Measurements from ENCODE around the gene DPP9.

DPP9 gene

DNA sequence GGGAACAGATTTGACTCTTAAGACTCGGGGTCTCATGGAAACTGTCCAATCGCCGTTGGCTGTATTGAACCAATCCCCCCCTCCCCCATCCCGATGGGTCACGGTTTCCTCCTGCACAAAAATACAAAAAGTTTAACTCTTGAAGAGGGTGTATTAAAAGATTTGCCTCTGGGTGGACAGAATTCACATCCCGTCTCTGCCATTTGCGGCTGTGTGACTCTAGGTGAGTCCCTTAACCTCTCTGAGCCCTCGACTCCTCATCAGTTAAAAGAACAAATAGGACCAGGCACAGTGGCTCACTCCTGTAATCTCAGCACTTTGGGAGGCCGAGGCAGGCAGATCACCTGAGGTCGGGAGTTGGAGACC is 36.6 kb upstream of the DPP9 start:
- TF ChIP-seq FOXA1 (IDR thresholded peaks at IDR 0.05) (no peak), HDGF (IDR thresholded peaks at IDR 0.05; ENCODE audit: borderline replicate concordance) (no peak), L3MBTL2 (conservative IDR thresholded peaks at IDR 0.05) (no peak), ARNT (IDR thresholded peaks at IDR 0.05) (no peak), SP1 (IDR thresholded peaks at IDR 0.05) (no peak), SUZ12 (IDR thresholded peaks at IDR 0.05) (no peak), FOXM1 (IDR thresholded peaks at IDR 0.05; ENCODE audit: borderline replicate concordance) (no peak), ELF4 (IDR thresholded peaks at IDR 0.05) (no peak), TARDBP (IDR thresholded peaks at IDR 0.05) (no peak), CTBP1 (IDR thresholded peaks at IDR 0.05; ENCODE audit: borderline replicate concordance) (no peak), BHLHE40 (IDR thresholded peaks at IDR 0.05; ENCODE audit: borderline replicate concordance) (no peak), ZNF384 (IDR thresholded peaks at IDR 0.05) (no peak), FOXK2 (IDR thresholded peaks at IDR 0.05) (no peak), NFRKB (IDR thresholded peaks at IDR 0.05) (no peak), LEF1 (IDR thresholded peaks at IDR 0.05; ENCODE audit: borderline replicate concordance) (no peak)
- TF ChIP-seq, protein P1, sequence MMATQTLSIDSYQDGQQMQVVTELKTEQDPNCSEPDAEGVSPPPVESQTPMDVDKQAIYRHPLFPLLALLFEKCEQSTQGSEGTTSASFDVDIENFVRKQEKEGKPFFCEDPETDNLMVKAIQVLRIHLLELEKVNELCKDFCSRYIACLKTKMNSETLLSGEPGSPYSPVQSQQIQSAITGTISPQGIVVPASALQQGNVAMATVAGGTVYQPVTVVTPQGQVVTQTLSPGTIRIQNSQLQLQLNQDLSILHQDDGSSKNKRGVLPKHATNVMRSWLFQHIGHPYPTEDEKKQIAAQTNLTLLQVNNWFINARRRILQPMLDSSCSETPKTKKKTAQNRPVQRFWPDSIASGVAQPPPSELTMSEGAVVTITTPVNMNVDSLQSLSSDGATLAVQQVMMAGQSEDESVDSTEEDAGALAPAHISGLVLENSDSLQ (IDR thresholded peaks at IDR 0.05) = no peak
- POLR2A ChIA-PET = no interaction called here
- no peak for DNase-seq (ENCODE audit: extremely low spot score)
- CTCF ChIA-PET = interaction anchor here (1.3 kb wide), 1 partner anchor 16 kb away, joined by 4 read pairs; no protein-coding TSS in a partner anchor

DNA sequence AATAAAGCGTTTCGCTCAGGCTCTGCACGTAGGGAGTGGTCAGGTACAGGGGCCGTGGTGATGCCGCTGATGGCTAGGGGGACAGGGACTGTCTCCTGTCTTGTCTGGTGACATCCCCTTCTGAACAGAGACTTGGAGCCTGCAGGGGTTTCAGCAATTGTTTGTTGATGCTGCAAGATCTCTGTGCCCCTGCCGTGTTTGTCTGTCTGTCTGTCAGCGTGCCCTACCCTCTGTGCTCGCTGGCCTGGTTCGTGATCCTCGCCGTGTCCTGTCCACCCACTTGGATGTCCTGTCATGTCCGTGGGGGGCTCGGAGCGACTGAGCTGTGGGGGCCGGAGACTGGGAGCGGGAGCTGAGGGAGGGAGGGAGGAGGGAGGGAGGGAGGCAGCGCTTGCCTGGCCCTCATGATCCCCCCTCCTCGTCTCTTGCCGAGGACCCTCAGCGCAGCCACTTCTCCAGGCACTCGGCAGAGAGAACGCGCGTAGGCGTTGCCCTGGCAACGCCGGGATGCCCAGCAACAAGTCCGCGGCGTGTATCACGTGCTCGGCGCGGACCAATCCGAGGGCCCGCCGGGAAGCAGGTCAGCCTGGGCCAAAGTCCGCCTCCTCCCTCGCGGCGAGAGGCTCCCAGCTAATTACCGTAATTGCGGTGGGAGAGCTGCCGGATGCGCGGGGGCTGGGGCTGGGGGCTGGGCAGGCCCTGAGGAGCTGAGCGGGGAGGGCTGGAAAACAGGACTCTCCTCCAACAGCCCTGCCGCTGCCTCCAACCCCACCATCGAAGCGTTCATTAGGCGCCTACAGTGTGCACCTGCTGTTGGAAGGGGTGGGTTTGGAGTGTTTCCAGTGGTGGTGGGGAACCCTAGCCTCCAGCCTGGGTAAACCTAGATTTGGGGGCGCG is 36.0 kb upstream of the DPP9 start:
- DNase-seq (ENCODE audit: extremely low spot score) = peak; percentile 100
- ChIA-PET CTCF (interaction anchor here (1.3 kb wide), 1 partner anchor 15 kb away, joined by 4 read pairs; no protein-coding TSS in a partner anchor), POLR2A (no interaction called here)
- TF ChIP-seq FOXK2 (IDR thresholded peaks at IDR 0.05) (no peak), SUZ12 (IDR thresholded peaks at IDR 0.05) (no peak), L3MBTL2 (conservative IDR thresholded peaks at IDR 0.05) (0 out of 2 replicates have a peak, but pooled peaks have one; percentile 16)

- CTCF ChIA-PET = no interaction called here
- no peak for TF ChIP-seq HDGF (IDR thresholded peaks at IDR 0.05; ENCODE audit: borderline replicate concordance)
- TF ChIP-seq FOXM1 (IDR thresholded peaks at IDR 0.05; ENCODE audit: borderline replicate concordance) = no peak
- no peak for TF ChIP-seq TARDBP (IDR thresholded peaks at IDR 0.05)
- no peak for TF ChIP-seq ZNF384 (IDR thresholded peaks at IDR 0.05)
- TF ChIP-seq L3MBTL2 (conservative IDR thresholded peaks at IDR 0.05) = no peak
- TF ChIP-seq NFRKB (IDR thresholded peaks at IDR 0.05) = no peak
- no peak for TF ChIP-seq FOXK2 (IDR thresholded peaks at IDR 0.05)
- no peak for TF ChIP-seq ARNT (IDR thresholded peaks at IDR 0.05)
- no peak for TF ChIP-seq ELF4 (IDR thresholded peaks at IDR 0.05)
- TF ChIP-seq, protein P1 (IDR thresholded peaks at IDR 0.05) = no peak
- TF ChIP-seq CTBP1 (IDR thresholded peaks at IDR 0.05; ENCODE audit: borderline replicate concordance) = no peak
- TF ChIP-seq FOXA1 (IDR thresholded peaks at IDR 0.05) = no peak
- no peak for TF ChIP-seq SUZ12 (IDR thresholded peaks at IDR 0.05)
- no peak for TF ChIP-seq SP1 (IDR thresholded peaks at IDR 0.05)
- TF ChIP-seq LEF1 (IDR thresholded peaks at IDR 0.05; ENCODE audit: borderline replicate concordance) = no peak
- TF ChIP-seq BHLHE40 (IDR thresholded peaks at IDR 0.05; ENCODE audit: borderline replicate concordance) = no peak
- POLR2A ChIA-PET = no interaction called here
- DNase-seq (ENCODE audit: extremely low spot score) = no peak
Measured at GRCh38 chr19:4758659-4759058, 35.0 kb upstream of the DPP9 start.

- no peak for DNase-seq (ENCODE audit: extremely low spot score)
- ChIA-PET POLR2A (no interaction called here), CTCF (no interaction called here)
- TF ChIP-seq BHLHE40 (IDR thresholded peaks at IDR 0.05; ENCODE audit: borderline replicate concordance) (no peak), FOXK2 (IDR thresholded peaks at IDR 0.05) (no peak), LEF1 (IDR thresholded peaks at IDR 0.05; ENCODE audit: borderline replicate concordance) (no peak), FOXM1 (IDR thresholded peaks at IDR 0.05; ENCODE audit: borderline replicate concordance) (no peak), L3MBTL2 (conservative IDR thresholded peaks at IDR 0.05) (no peak), ZNF384 (IDR thresholded peaks at IDR 0.05) (no peak), ELF4 (IDR thresholded peaks at IDR 0.05) (no peak), TARDBP (IDR thresholded peaks at IDR 0.05) (no peak), SUZ12 (IDR thresholded peaks at IDR 0.05) (no peak), NFRKB (IDR thresholded peaks at IDR 0.05) (no peak)
Measured at GRCh38 chr19:4758082-4758481, 34.4 kb upstream of the DPP9 start.

- POLR2A ChIA-PET = no interaction called here
- DNase-seq (ENCODE audit: extremely low spot score) = no peak
- CTCF ChIA-PET = interaction anchor here (0.6 kb wide), 1 partner anchor 22 kb away, joined by 3 read pairs; no protein-coding TSS in a partner anchor
- no peak for TF ChIP-seq BHLHE40 (IDR thresholded peaks at IDR 0.05; ENCODE audit: borderline replicate concordance)
- no peak for TF ChIP-seq LEF1 (IDR thresholded peaks at IDR 0.05; ENCODE audit: borderline replicate concordance)
- no peak for TF ChIP-seq TARDBP (IDR thresholded peaks at IDR 0.05)
- TF ChIP-seq NFRKB (IDR thresholded peaks at IDR 0.05) = no peak
- TF ChIP-seq SUZ12 (IDR thresholded peaks at IDR 0.05) = no peak
- no peak for TF ChIP-seq ARNT (IDR thresholded peaks at IDR 0.05)
- TF ChIP-seq FOXM1 (IDR thresholded peaks at IDR 0.05; ENCODE audit: borderline replicate concordance) = no peak
- no peak for TF ChIP-seq SP1 (IDR thresholded peaks at IDR 0.05)
- TF ChIP-seq FOXA1 (IDR thresholded peaks at IDR 0.05) = no peak
- TF ChIP-seq, protein P1 (IDR thresholded peaks at IDR 0.05) = no peak
- no peak for TF ChIP-seq L3MBTL2 (conservative IDR thresholded peaks at IDR 0.05)
- no peak for TF ChIP-seq HDGF (IDR thresholded peaks at IDR 0.05; ENCODE audit: borderline replicate concordance)
- TF ChIP-seq CTBP1 (IDR thresholded peaks at IDR 0.05; ENCODE audit: borderline replicate concordance) = no peak
- no peak for TF ChIP-seq ELF4 (IDR thresholded peaks at IDR 0.05)
Measured at GRCh38 chr19:4755459-4755858, 31.8 kb upstream of the DPP9 start.

DNA sequence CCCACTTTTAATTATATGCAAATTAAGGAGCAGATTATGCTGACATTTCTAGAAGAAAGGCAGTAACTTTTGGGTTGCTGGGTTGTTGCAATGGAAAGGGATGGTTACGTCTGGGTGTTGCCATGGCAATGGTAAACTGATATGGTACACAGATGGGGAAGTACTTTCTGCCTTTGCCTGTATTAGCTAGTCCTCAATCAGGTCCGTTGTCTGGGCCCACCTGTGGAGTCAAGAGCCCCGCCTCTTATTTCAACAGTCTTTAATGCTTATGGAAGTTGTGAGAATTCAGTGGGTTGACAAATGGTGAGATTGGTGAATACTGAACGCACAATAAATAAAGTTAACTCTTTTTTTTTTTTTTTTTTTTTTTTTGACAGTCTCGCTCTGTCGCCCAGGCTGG is 30.6 kb upstream of the DPP9 start:
- CTCF ChIA-PET = no interaction called here
- no peak for DNase-seq (ENCODE audit: extremely low spot score)
- POLR2A ChIA-PET = no interaction called here
- no peak for TF ChIP-seq SP1 (IDR thresholded peaks at IDR 0.05)
- TF ChIP-seq ZNF384 (IDR thresholded peaks at IDR 0.05) = peak; percentile 61

Data from HEK293T (cell line).